ENCODE data around the gene ZMIZ1. TPM values are rescaled to one million over a fixed set of nuclear protein-coding genes. Genes with fewer than 3 reads are reported as not detected.
A peak's percentile ranks its signal among the peaks of the same experiment; 100 is the strongest.

ZMIZ1 gene
- polyA plus RNA-seq, 3 donors from 2014 or later: 1.2 to 9.5 (median 1.8) TPM

DNA sequence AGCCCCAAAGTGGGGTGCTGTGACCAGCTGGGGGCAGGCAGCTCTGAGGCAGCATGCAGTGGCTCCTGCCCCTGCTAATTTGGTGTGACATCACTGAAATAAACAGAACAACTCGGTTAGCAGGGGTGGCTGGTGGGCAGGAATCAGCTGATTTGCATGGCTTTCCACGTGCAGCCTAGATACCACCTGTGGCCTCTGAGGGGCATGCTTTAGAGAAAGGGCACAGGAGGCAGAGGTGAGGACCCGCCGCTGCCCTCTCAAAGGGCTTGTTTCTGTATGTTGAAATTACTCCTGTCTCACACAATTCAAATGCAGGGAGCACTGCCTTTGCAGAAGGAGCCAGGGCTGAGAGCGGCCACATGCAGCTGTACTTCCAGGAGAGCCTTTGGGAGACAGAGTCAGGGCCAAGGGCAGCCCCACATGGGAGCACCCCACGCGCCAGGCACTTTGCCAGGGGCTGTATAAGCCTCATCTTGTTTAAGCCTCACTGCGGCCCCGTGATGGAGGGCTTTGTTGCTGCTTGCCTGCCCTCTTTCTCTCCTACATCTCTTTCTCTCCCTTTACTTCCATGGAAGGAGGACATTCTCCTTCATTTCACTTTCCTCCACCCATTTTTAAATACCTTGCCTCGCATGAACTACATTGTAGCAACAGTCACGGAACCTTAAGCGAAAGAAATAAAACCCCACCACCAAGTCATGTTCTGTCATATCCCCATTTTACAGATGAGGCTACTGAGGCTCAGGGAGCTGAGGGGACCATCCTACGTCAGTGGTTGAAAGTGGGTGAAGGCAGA, 137.7 kb downstream of the ZMIZ1 start:
- peaks cover 0 to 24% (median 16%) of the 10 kb centered on the region in 3 donors for H3K36me3 Mint-ChIP-seq
- H3K4me3 Mint-ChIP-seq: no peak overlapping the region
- H3K4me1 Mint-ChIP-seq: no peaks in the 10 kb centered on the region
- no peaks in the 10 kb centered on the region for H3K9me3 Mint-ChIP-seq
- peak overlapping the region in 1 of 6 donors; percentile 12 for H3K27ac Mint-ChIP-seq
- DNase-seq: no peak
- H3K27me3 Mint-ChIP-seq (ENCODE audit: low read depth in 3 of 3): peaks cover 0 to 3% (median 0%) of the 10 kb centered on the region in 3 donors

DNA sequence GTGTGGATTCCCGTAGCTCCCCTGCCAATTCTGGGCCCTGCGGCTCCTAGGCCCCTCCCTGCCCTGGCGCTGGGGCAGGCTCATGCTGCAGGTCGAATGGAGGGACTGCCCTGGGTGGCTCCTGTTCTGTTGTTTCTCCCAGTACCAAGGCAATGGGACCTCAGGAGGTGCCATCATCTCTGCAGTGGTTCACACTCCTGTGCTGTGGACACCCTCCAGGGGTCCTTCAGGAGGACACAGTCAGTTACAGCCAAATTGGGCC, 138.3 kb downstream of the ZMIZ1 start:
- Mint-ChIP-seq H3K27ac (no peak overlapping the region), H3K4me1 (no peaks in the 10 kb centered on the region), H3K4me3 (no peak overlapping the region), H3K36me3 (peaks cover 0 to 24% (median 16%) of the 10 kb centered on the region in 3 donors), H3K27me3 (ENCODE audit: low read depth in 3 of 3) (peaks cover 0 to 3% (median 0%) of the 10 kb centered on the region in 3 donors), H3K9me3 (no peaks in the 10 kb centered on the region)
- DNase-seq: no peak

DNA sequence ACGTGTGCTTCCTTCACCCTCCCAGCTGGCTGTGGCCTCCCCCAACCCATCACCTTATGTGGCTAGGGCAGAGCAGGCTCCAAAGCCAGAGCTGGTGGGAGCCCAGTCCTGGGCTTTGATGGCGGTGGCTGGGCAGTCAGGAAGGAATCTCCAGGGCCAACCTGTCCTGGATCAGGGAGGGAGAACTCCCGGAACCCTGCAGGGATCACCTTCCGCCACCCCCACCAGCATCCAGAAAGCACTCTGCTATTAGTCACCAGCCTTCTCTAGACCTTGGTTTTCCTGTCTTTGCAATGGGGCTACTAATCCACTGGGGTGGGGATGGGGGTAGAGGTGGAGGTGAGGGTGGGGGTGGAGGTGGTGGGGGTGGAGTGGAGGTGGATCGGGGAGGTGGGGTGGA, 139.0 kb downstream of the ZMIZ1 start:
- H3K4me3 Mint-ChIP-seq: no peak overlapping the region
- no peaks in the 10 kb centered on the region for H3K9me3 Mint-ChIP-seq
- DNase-seq: no peak
- peaks cover 0 to 24% (median 12%) of the 10 kb centered on the region in 3 donors for H3K36me3 Mint-ChIP-seq
- peaks cover 0 to 3% (median 0%) of the 10 kb centered on the region in 3 donors for H3K27me3 Mint-ChIP-seq (ENCODE audit: low read depth in 3 of 3)
- no peak overlapping the region for H3K27ac Mint-ChIP-seq
- H3K4me1 Mint-ChIP-seq: no peaks in the 10 kb centered on the region

DNA sequence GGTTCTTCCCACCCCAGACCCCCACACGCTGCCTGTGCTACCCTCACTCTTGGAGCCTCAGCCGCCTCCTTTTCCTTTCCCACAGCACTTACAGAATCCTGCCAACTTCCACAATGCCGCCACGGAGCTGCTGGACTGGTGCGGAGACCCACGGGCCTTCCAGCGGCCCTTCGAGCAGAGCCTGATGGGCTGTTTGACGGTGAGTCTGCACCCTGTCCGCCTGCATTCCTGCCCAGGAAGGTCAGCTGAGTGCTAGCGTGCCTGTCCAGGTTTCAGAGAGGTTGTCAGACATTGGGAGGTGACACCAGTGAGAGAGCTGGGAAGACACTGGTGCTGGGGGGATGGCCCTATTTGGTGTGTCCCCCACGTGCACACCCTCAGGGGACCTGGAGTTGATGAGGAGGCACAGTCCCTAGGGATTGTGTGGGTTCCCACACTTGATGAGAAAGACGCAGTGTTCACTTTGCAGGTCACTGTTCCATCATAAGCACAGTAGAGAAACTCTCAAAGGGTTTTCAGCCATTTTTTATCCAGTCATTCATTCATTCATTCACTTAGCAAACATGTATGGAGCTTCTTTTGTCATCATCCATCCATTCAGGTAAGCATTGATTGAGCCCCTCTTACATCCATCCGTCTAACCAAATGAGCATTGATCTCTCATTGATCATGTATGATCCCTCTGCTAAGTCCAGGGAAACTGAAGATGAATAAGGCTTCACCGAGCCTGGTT, 139.7 kb downstream of the ZMIZ1 start:
- peak overlapping the region in 1 of 6 donors; percentile 35 for H3K27ac Mint-ChIP-seq
- peaks cover 0 to 3% (median 0%) of the 10 kb centered on the region in 3 donors for H3K27me3 Mint-ChIP-seq (ENCODE audit: low read depth in 3 of 3)
- H3K4me3 Mint-ChIP-seq: no peak overlapping the region
- H3K36me3 Mint-ChIP-seq: peaks cover 0 to 23% (median 11%) of the 10 kb centered on the region in 3 donors
- no peaks in the 10 kb centered on the region for H3K9me3 Mint-ChIP-seq
- H3K4me1 Mint-ChIP-seq: no peaks in the 10 kb centered on the region
- no peak for DNase-seq

DNA sequence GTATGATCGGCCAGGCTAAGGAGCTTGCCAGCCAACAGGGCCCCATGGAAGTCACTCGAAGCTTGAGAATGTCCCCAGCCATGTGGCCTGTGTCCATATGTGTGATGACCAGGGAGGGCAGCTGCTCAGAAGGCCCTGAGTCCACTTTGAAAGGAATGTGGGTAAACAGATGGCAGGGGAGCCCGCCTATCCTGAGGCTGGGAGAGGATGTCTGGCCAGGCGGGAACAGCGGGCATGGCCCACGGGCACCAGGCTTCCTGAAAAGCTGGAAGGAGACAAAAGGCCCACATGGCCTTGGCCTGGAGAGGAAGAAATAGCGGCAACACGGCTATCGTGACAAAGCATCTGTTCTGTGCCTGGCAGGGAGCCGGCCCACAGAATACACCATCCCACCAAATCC, 140.6 kb downstream of the ZMIZ1 start:
- Mint-ChIP-seq H3K9me3 (no peaks in the 10 kb centered on the region), H3K4me3 (no peak overlapping the region), H3K27ac (no peak overlapping the region)

DNA sequence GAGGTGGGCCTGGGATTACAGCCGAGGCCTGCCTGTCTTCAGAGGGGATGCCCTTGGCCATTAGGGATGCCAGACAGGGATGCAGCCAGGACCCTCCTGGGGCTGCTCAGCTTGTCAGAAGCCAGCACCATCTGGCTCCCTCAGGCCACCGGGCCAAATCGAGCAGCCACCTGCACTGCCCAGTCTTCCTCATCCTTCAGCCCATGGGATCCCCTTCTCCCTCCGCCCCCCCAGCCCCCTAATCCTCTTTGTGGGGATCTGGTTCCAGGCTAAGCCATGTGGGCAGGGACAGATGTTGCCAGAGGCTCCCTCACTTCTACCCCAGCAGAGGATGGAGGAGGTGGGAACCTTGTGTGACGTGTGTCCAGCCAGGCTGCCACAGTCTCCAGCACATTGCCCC, 141.1 kb downstream of the ZMIZ1 start:
- peaks cover 0 to 9% (median 1%) of the 10 kb centered on the region in 3 donors for H3K36me3 Mint-ChIP-seq
- no peaks in the 10 kb centered on the region for H3K9me3 Mint-ChIP-seq
- peaks cover 0 to 3% (median 0%) of the 10 kb centered on the region in 3 donors for H3K27me3 Mint-ChIP-seq (ENCODE audit: low read depth in 3 of 3)
- DNase-seq: no peak
- no peak overlapping the region for H3K4me3 Mint-ChIP-seq
- H3K4me1 Mint-ChIP-seq: no peaks in the 10 kb centered on the region
- no peak overlapping the region for H3K27ac Mint-ChIP-seq

More for the DNA sequence above, 140.6 kb downstream of the ZMIZ1 start:
- Mint-ChIP-seq H3K4me1 (no peaks in the 10 kb centered on the region), H3K27me3 (ENCODE audit: low read depth in 3 of 3) (peaks cover 0 to 3% (median 0%) of the 10 kb centered on the region in 3 donors), H3K36me3 (peaks cover 0 to 14% (median 6%) of the 10 kb centered on the region in 3 donors)
- DNase-seq: no peak

DNA sequence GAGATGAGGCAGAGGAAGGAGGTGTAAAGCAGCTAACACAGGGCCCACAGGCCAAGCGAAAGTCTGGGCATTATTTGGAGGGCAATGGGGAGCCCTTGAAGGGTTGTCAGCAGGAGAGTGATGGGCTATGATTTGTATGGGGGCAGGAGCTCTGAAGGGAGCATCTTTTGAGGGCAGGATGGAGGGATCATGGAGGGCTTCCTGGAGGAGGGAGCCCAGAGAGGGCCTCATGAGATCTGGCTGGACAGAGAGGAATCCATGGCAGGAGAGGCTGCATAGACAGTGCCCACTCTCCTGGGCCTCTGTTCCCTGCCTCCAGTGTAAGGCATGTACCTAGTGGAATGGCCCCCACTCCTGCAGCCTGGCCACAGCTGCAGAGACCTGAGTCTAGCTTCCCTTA, 141.9 kb downstream of the ZMIZ1 start:
- Mint-ChIP-seq H3K36me3 (peaks cover 0 to 8% (median 0%) of the 10 kb centered on the region in 3 donors), H3K27ac (peak overlapping the region in 2 of 6 donors; percentile 27 to 60), H3K4me3 (no peak overlapping the region), H3K4me1 (no peaks in the 10 kb centered on the region), H3K9me3 (no peaks in the 10 kb centered on the region), H3K27me3 (ENCODE audit: low read depth in 3 of 3) (peaks cover 0 to 3% (median 0%) of the 10 kb centered on the region in 3 donors)
- no peak for DNase-seq

DNA sequence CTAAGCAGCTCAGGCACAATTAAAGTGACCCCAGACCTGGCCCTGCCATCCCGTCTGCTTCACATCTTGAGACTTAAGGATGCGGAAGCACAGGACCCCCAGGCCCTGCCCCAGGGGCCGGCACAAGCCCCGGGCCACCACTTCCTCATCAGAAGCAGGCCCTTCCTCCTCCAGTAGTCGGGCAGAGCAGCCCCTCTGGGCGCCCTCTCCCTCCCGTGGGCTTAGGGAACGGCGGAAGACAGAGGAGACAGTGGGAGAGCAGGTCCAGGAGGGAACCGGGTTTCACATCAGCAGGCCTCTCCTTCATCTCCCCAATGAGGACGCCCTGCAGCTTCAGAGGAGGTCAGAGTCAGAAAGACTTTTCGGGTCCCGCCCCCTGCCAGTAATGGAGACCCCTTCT, 142.8 kb downstream of the ZMIZ1 start:
- no peaks in the 10 kb centered on the region for H3K4me1 Mint-ChIP-seq
- peaks cover 0 to 15% (median 1%) of the 10 kb centered on the region in 3 donors for H3K36me3 Mint-ChIP-seq
- DNase-seq: no peak
- no peaks in the 10 kb centered on the region for H3K9me3 Mint-ChIP-seq
- peaks cover 0 to 3% (median 0%) of the 10 kb centered on the region in 3 donors for H3K27me3 Mint-ChIP-seq (ENCODE audit: low read depth in 3 of 3)
- no peak overlapping the region for H3K4me3 Mint-ChIP-seq
- peak overlapping the region in 1 of 6 donors; percentile 40 for H3K27ac Mint-ChIP-seq

DNA sequence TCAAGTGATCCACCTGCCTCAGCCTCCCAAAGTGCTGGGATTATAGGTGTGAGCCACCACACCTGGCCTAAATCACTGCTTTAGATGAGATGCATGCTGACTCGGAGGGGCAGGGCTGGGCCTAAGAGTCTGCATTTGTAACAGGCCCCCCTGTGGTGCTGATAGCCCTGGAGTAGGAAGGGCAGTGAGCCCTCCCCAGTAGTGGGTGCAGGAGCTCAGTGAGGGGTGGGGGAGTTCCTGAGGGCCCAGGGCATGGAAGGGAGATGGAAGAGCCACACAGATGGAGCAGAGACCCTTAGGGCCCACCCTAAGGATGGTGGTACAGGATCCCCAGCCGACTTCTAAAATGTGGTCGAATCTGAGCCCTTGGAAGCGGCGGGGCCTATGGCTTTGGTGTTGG, 146.8 kb downstream of the ZMIZ1 start:
- Mint-ChIP-seq H3K27me3 (ENCODE audit: low read depth in 3 of 3) (no peaks in the 10 kb centered on the region), H3K4me1 (no peaks in the 10 kb centered on the region), H3K4me3 (no peak overlapping the region)

DNA sequence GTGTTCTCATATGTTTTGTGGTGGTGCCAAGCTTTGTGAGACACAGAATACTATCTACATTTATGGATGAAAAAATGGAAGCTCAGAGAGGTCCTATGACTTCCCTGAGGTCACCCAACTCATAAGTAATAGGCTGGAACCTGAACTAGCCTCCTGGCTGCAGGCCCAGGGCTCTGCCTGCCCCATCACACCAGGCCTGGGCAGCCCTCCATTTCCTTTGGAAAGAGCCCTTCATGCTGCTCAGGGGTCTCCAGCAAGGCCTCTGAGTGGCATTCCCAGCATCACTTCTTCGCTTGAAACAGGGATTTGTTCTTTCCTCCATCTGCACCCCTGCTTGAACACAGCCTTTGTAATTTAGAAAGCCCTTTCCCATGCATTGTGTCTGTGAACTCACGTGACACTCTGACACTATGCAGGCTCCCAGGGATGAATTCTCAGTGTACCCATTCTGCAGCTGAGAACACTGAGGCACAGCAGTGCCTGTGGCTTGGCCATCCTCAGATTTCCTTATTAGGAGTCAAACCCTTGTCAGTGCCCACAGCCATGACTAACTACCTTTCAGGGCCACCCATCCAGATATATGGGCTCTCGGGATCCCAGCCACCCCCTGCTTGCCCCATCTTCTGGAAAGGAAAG, 150.7 kb downstream of the ZMIZ1 start:
- peaks cover 4 to 17% (median 14%) of the 10 kb centered on the region in 3 donors for H3K36me3 Mint-ChIP-seq
- H3K27ac Mint-ChIP-seq: no peak overlapping the region
- peaks cover 0 to 5% (median 0%) of the 10 kb centered on the region in 3 donors for H3K27me3 Mint-ChIP-seq (ENCODE audit: low read depth in 3 of 3)
- DNase-seq: no peak
- H3K9me3 Mint-ChIP-seq: no peaks in the 10 kb centered on the region
- H3K4me3 Mint-ChIP-seq: no peak overlapping the region
- H3K4me1 Mint-ChIP-seq: no peaks in the 10 kb centered on the region

More for the DNA sequence above, 146.8 kb downstream of the ZMIZ1 start:
- H3K36me3 Mint-ChIP-seq: peaks cover 2 to 19% (median 11%) of the 10 kb centered on the region in 3 donors
- no peaks in the 10 kb centered on the region for H3K9me3 Mint-ChIP-seq
- no peak for DNase-seq
- no peak overlapping the region for H3K27ac Mint-ChIP-seq

DNA sequence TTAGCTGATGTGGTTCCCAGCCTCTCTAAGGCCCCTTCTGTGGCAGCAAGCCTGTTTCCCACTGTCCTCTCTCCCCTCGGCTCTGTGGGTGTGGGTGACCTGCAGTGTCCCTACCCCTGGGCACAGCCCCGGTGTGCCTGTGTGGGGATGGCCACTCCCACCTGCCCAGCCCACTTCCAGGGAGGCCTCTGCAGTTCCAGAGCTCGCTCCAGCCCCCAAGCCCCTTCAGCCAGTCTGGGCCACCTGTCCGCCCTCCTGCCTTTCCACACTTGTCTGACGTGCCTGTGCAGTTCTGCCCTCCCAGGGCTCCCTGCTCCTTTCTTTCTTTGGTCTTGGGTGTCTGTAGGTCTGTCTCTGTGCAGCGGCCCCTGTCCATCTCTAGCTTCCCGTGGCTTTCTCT, 151.5 kb downstream of the ZMIZ1 start:
- H3K27ac Mint-ChIP-seq: peak overlapping the region in 3 of 6 donors; percentile 54 to 72 (median 69)
- peaks cover 0 to 5% (median 0%) of the 10 kb centered on the region in 3 donors for H3K27me3 Mint-ChIP-seq (ENCODE audit: low read depth in 3 of 3)
- H3K36me3 Mint-ChIP-seq: peaks cover 4 to 17% (median 14%) of the 10 kb centered on the region in 3 donors

DNA sequence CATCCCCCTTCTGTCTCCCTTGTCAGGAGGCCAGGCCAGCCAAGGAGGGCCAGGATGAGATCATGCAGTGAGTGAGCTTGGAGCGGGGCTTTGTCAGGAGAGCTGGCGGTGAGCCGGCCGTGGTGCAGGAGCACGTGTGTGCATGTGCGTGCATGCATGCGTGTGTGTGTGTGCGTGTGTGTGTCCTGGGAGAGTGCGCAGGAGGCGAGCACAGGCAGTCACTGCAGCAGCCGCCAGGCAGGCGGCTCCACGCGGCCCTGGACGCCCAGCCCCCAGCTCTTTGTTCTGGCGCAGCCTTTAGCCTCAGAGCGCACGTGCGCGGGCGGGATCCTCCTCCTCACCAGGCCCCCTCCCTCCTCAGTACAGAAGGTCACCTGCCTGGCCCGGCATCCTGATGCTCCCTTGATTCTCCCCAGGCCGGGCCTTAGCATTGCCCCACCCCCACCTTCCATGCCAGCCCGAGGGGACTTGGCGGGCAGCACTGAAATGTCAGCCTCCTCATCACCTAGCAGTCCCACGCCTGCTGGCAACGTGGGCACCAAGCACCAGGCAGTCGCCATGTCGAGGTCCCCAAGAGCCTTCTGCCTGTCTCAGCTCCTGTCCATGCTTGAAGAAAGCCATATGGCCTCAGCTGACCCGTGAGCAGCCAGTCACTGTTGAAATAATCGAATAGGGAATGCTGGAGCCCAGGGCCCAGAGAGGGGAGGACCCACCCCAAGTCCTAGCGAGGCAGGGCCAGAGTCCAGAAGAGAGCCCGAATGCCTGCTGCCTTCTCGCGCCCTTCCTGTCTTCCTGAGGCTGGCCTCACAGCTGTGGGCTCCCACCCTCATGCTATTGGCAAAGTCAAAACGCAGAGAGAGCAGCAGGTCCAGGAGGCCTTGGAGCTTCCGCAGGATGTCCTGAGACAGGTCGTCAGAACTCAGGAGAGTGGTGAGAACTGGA, 152.6 kb downstream of the ZMIZ1 start:
- peaks cover 0 to 5% (median 0%) of the 10 kb centered on the region in 3 donors for H3K27me3 Mint-ChIP-seq (ENCODE audit: low read depth in 3 of 3)
- no peaks in the 10 kb centered on the region for H3K9me3 Mint-ChIP-seq
- peaks cover 4 to 14% (median 13%) of the 10 kb centered on the region in 3 donors for H3K36me3 Mint-ChIP-seq
- peaks cover 0 to 3% of the 10 kb centered on the region in 2 donors for H3K4me1 Mint-ChIP-seq
- no peak overlapping the region for H3K27ac Mint-ChIP-seq
- H3K4me3 Mint-ChIP-seq: no peak overlapping the region
- no peak for DNase-seq

More for the DNA sequence above, 151.5 kb downstream of the ZMIZ1 start:
- Mint-ChIP-seq H3K4me3 (no peak overlapping the region), H3K9me3 (no peaks in the 10 kb centered on the region), H3K4me1 (no peaks in the 10 kb centered on the region)
- DNase-seq: no peak

DNA sequence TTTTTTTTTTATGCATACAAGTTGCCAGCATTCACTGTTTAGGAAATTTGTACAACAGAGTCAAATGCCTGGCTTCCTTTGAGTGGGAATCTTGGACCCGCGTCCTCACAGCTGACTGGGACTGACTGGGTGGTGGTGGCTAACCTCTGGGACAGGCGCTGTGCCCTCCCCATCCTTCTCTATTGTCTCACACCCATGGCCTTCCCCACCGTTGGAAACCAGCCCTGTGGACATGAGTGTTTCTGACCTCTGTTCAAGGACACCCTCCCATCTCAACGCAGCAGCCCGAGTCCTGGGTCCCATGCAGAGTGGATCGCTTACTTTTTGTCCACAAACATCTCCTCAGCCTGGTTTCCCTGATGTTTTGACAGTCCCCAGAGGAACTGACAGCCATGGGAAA, 153.4 kb downstream of the ZMIZ1 start:
- peaks cover 0 to 5% (median 0%) of the 10 kb centered on the region in 3 donors for H3K27me3 Mint-ChIP-seq (ENCODE audit: low read depth in 3 of 3)
- H3K36me3 Mint-ChIP-seq: peaks cover 4 to 10% (median 7%) of the 10 kb centered on the region in 3 donors
- H3K9me3 Mint-ChIP-seq: no peaks in the 10 kb centered on the region
- H3K4me1 Mint-ChIP-seq: peaks cover 0 to 6% of the 10 kb centered on the region in 2 donors
- no peak for DNase-seq
- H3K4me3 Mint-ChIP-seq: no peak overlapping the region
- no peak overlapping the region for H3K27ac Mint-ChIP-seq

Data from immature natural killer cell (primary cell).